PC-3 (cell line): ENCODE data around the gene CTSC. TPM values are rescaled to one million over a fixed set of nuclear protein-coding genes. Genes with fewer than 3 reads are reported as not detected.
A peak's percentile ranks its signal among the peaks of the same experiment; 100 is the strongest.

Source experiments
- ATAC-seq: fragments of 200-7000 bp; cut with Tn5 transposase; 2 replicates; pipeline ENCODE4 v1.9.1; 2020; ENCODE audit warnings: mild to moderate bottlenecking, moderate library complexity
- BruUV-seq: library from RNA; stranded (reverse); fragments of 400-500 nt; replicated peaks from 2 replicates; lab custom pipeline; 2021; lab: Mats Ljungman, UMichigan
- CTCF ChIA-PET: fragments of 300-600 bp; sonication (Branson Sonifier 250); formaldehyde crosslinking; loops from one replicate; lab custom pipeline; 2022; ENCODE audit warnings: antibody characterized with exemption; lab: Charles Lee
- POLR2A ChIA-PET: fragments of 300-600 bp; sonication (Branson Sonifier 250); formaldehyde crosslinking; loops from one replicate; lab custom pipeline; 2022; ENCODE audit warnings: antibody characterized with exemption; ENCODE audit not compliant: unreplicated experiment; lab: Charles Lee
- DNase-seq: peaks from one replicate; pipeline ENCODE4 v3.0.0-alpha.2; 2015
- H2AFZ ChIP-seq: fragments of 300-600 bp; sonication (generic); 2 replicates; pipeline ENCODE4 v1.6.0; 2016; ENCODE audit warnings: antibody characterized with exemption, low read length
- H3F3A ChIP-seq: fragments of 300-600 bp; sonication (generic); one replicate; pipeline ENCODE4 v1.6.0; 2017; ENCODE audit warnings: antibody characterized with exemption, low read length, control low read depth, mild to moderate bottlenecking; ENCODE audit not compliant: unreplicated experiment
- H3K27ac ChIP-seq: fragments of 300-600 bp; sonication (generic); 2 replicates; pipeline ENCODE4 v1.5.1; 2016; ENCODE audit warnings: mild to moderate bottlenecking, low read length
- H3K27me3 ChIP-seq: fragments of 300-600 bp; sonication (generic); 2 replicates; pipeline ENCODE4 v1.6.1; 2016; ENCODE audit warnings: low read length, mixed read lengths
- H3K36me3 ChIP-seq: fragments of 300-600 bp; sonication (generic); 2 replicates; pipeline ENCODE4 v1.6.1; 2016; ENCODE audit warnings: low read depth, mixed run types, low read length, mixed read lengths
- H3K4me1 ChIP-seq: fragments of 300-600 bp; sonication (generic); 2 replicates; pipeline ENCODE4 v1.5.1; 2016; ENCODE audit warnings: low read length; ENCODE audit not compliant: insufficient read depth
- H3K4me2 ChIP-seq: fragments of 300-600 bp; sonication (generic); 2 replicates; pipeline ENCODE4 v1.6.0; 2016; ENCODE audit warnings: low read length
- H3K4me3 ChIP-seq: fragments of 300-600 bp; sonication (generic); 2 replicates; pipeline ENCODE4 v1.5.1; 2016; ENCODE audit warnings: mild to moderate bottlenecking, low read length, mixed read lengths
- H3K79me2 ChIP-seq: fragments of 300-600 bp; sonication (generic); 2 replicates; pipeline ENCODE4 v1.6.1; 2017; ENCODE audit warnings: low read length, mixed read lengths
- H3K9ac ChIP-seq: fragments of 300-600 bp; sonication (generic); 2 replicates; pipeline ENCODE4 v1.6.0; 2016; ENCODE audit warnings: mild to moderate bottlenecking, low read length
- H3K9me2 ChIP-seq: fragments of 300-600 bp; sonication (generic); replicated peaks from 2 replicates; pipeline ENCODE4 v1.6.1; 2016; ENCODE audit warnings: mixed run types, low read length, mixed read lengths
- H3K9me3 ChIP-seq: fragments of 300-600 bp; sonication (generic); 2 replicates; pipeline ENCODE4 v1.6.1; 2016; ENCODE audit warnings: low read length, mixed read lengths
- H4K20me1 ChIP-seq: fragments of 300-600 bp; sonication (generic); 2 replicates; pipeline ENCODE4 v1.6.1; 2016; ENCODE audit warnings: low read length, mixed read lengths
- CTCF ChIP-seq: fragments of 300-600 bp; sonication (generic); conservative IDR thresholded peaks from 2 replicates; pipeline ENCODE4 v1.5.1; 2017; ENCODE audit warnings: antibody characterized with exemption, low read depth, mild to moderate bottlenecking, low read length
- EZH2 ChIP-seq: fragments of 300-600 bp; sonication (generic); IDR thresholded peaks from one replicate; pipeline ENCODE4 v1.6.1; 2017; ENCODE audit warnings: antibody characterized with exemption, mild to moderate bottlenecking, low read length; ENCODE audit not compliant: unreplicated experiment
- EZH2phosphoT487 ChIP-seq: fragments of 300-600 bp; sonication (generic); IDR thresholded peaks from 2 replicates; pipeline ENCODE4 v1.6.1; 2018; ENCODE audit warnings: mild to moderate bottlenecking, antibody characterized with exemption, low read length, borderline replicate concordance
- intact Hi-C: fragments of 100-400 bp; cut with micrococcal nuclease; formaldehyde crosslinking; loops from 2 replicates; pipeline ENCODE4 v1.9.0; 2023
- total RNA-seq: library from RNA; depleted of rRNA; stranded (reverse); fragments of >200 nt; gene quantifications from 2 replicates; pipeline ENCODE4 v1.2.3, GENCODE V29; 2014

Gene CTSC
- total RNA-seq, 1 experiment from 2014 or later: 240 TPM

GRCh38 chr11:88363004-88363403 lies 25.5 kb upstream of the CTSC start:
- no peak for DNase-seq

GRCh38 chr11:88360141-88360540 lies 22.6 kb upstream of the CTSC start:
- intact Hi-C loops: no loop called here
- Histone ChIP-seq H3K9ac (no peak overlapping the region), H3K9me2 (no peaks in the 10 kb centered on the region), H3K4me1 (peaks cover 36% of the 10 kb centered on the region), H3K9me3 (no peaks in the 10 kb centered on the region), H3K27ac (no peak overlapping the region), H3K4me3 (no peak overlapping the region), H3K4me2 (no peak overlapping the region), H3K27me3 (no peaks in the 10 kb centered on the region), H3K79me2 (no peaks in the 10 kb centered on the region), H2AFZ (no peak overlapping the region), H4K20me1 (no peaks in the 10 kb centered on the region), H3F3A (peaks cover 8% of the 10 kb centered on the region), H3K36me3 (no peaks in the 10 kb centered on the region)
- ATAC-seq (no peak), DNase-seq (no peak)
- no TSS peak for BruUV-seq
- no peak for TF ChIP-seq EZH2
- no peak for TF ChIP-seq EZH2phosphoT487
- no peak for TF ChIP-seq CTCF
- CTCF ChIA-PET: no interaction called here
- POLR2A ChIA-PET: no interaction called here

More at GRCh38 chr11:88363004-88363403, 25.5 kb upstream of the CTSC start:
- Histone ChIP-seq H3K79me2 (no peaks in the 10 kb centered on the region), H4K20me1 (no peaks in the 10 kb centered on the region), H3K9me3 (no peaks in the 10 kb centered on the region), H3K4me3 (no peak overlapping the region), H3K4me1 (peaks cover 24% of the 10 kb centered on the region), H3F3A (peaks cover 5% of the 10 kb centered on the region), H3K36me3 (no peaks in the 10 kb centered on the region), H3K9me2 (no peaks in the 10 kb centered on the region), H3K4me2 (no peak overlapping the region), H2AFZ (no peak overlapping the region), H3K9ac (no peak overlapping the region), H3K27me3 (no peaks in the 10 kb centered on the region), H3K27ac (no peak overlapping the region)
- POLR2A ChIA-PET: no interaction called here
- TF ChIP-seq EZH2phosphoT487 (no peak), CTCF (no peak), EZH2 (no peak)
- BruUV-seq: no TSS peak
- peak; percentile 37 for ATAC-seq
- intact Hi-C loops: no loop called here
- CTCF ChIA-PET: no interaction called here

GRCh38 chr11:88359541-88359940 lies 22.0 kb upstream of the CTSC start:
- CTCF ChIA-PET: no interaction called here
- ATAC-seq: no peak
- intact Hi-C loops: loop anchor here (5.0 kb wide), 1 partner anchor 123 kb away; no protein-coding TSS in a partner anchor

More at GRCh38 chr11:88359541-88359940, 22.0 kb upstream of the CTSC start:
- TF ChIP-seq EZH2 (no peak), CTCF (no peak), EZH2phosphoT487 (no peak)
- no peaks in the 10 kb centered on the region for H3K9me3 ChIP-seq
- H3K4me3 ChIP-seq: no peak overlapping the region
- H3K9me2 ChIP-seq: no peaks in the 10 kb centered on the region
- no peak overlapping the region for H3K4me2 ChIP-seq
- peaks cover 8% of the 10 kb centered on the region for H3F3A ChIP-seq
- no peak overlapping the region for H3K27ac ChIP-seq
- no peak overlapping the region for H2AFZ ChIP-seq
- no peaks in the 10 kb centered on the region for H4K20me1 ChIP-seq
- POLR2A ChIA-PET: no interaction called here
- no peaks in the 10 kb centered on the region for H3K27me3 ChIP-seq
- no peak for DNase-seq
- H3K9ac ChIP-seq: no peak overlapping the region
- H3K79me2 ChIP-seq: no peaks in the 10 kb centered on the region
- H3K4me1 ChIP-seq: peaks cover 36% of the 10 kb centered on the region
- no peaks in the 10 kb centered on the region for H3K36me3 ChIP-seq
- BruUV-seq: no TSS peak
